Right hindlimb (tissue), 1 donor: ENCODE measurements around the gene PTPRCAP.
A peak's percentile ranks its signal among the peaks of the same experiment; 100 is the strongest.
"Not testable (repeated sequence)": the region's sequence is repeated elsewhere in the genome, so short reads cannot be mapped to it uniquely, and the experiment has no call there.

Experiments used
- DNase-seq: peaks from one replicate; pipeline ENCODE4 v3.0.0-alpha.2; 2018

Gene PTPRCAP

GRCh38 chr11:67440229-67441097 lies 3.0 kb upstream of the PTPRCAP start:
- peak; percentile 30 for DNase-seq

GRCh38 chr11:67439321-67440228 lies 2.1 kb upstream of the PTPRCAP start:
- DNase-seq: peak; percentile 43

- DNase-seq: peak; percentile 24
These were observed 848 bp upstream of the PTPRCAP start for GRCh38 chr11:67438158-67438902.

DNA sequence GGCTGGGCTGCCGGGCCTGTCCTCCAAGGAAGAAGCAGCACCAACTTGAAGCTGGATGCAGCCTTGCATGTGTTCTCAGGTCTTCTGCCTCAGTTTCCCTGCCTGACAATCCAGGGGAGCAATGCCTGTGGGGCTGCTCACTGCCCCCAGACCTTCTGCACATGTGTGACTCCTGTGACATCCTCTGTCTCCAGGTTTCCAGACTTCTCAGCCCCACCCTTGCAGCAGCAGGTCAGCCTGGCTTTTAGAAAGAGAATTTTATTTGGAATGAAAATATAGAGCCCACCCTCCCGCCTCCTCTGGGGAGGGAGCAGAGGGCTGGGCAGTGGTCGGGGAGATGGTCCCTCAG lies 301 bp upstream of the PTPRCAP start:
- DNase-seq: peak; percentile 16

DNA sequence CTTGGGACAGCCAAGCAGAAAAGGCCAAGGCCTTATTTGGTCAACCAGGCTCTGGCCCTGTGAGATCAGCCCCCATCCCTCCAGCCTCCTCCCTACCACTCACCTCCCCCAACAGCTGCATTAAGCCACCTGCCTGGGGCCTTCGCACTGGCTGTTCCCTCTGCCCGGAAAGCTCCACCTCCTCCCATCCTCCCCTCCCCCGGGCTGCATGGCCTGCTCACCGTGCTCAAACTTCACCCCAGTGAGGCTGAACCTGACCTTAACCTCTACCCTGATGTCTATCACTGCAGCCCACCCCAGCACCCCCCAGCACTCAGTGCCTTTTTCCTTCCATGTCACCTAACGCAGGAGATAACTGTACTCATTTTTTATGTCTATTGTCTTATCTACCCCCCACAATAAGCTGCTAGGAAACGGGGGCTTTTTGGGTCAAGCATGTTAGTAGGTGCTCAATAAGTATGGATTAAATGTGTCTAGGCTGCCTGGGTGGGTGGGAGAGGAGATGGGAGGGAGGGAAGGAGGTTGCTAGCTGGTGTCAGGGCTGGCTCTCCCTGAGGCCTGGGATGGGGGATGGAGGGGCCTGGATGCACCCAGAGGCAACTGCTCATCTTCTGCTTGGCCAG lies 912 bp downstream of the PTPRCAP start:
- peak; percentile 42 for DNase-seq

- peak; percentile 21 for DNase-seq
These were observed 1.6 kb downstream of the PTPRCAP start for GRCh38 chr11:67435727-67436458.

DNA sequence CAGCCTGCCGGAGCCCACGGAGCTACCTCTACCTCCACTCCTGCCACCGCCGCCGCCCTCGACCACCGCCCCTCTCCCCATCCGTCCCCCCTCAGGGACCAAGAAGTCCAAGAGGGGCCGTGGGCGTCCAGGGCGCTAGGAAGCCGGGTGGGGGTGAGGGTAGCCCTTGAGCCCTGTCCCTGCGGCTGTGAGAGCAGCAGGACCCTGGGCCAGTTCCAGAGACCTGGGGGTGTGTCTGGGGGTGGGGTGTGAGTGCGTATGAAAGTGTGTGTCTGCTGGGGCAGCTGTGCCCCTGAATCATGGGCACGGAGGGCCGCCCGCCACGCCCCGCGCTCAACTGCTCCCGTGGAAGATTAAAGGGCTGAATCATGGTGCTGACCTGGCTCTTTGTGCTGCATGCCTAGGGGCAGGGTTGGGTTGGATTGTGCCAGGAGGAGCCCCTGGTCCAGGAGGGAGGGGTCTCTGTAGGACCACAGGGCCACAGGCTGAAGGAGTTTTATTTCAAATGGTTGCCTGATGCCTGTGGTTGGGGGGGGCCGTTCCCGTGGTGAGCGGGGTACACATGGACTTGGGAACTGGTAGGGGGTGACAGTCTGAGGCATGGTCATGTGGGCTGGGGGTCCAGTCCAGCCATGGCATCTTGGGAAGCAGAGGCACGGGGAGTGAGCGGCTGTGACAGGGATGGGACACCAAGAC lies 2.3 kb downstream of the PTPRCAP start:
- DNase-seq: no peak

GRCh38 chr11:67434395-67434881 lies 3.0 kb downstream of the PTPRCAP start:
- no peak for DNase-seq

- no peak for DNase-seq
These were observed 3.7 kb downstream of the PTPRCAP start for GRCh38 chr11:67433536-67434394.

- no peak for DNase-seq
These were observed 4.7 kb downstream of the PTPRCAP start for GRCh38 chr11:67432655-67433349.

DNA sequence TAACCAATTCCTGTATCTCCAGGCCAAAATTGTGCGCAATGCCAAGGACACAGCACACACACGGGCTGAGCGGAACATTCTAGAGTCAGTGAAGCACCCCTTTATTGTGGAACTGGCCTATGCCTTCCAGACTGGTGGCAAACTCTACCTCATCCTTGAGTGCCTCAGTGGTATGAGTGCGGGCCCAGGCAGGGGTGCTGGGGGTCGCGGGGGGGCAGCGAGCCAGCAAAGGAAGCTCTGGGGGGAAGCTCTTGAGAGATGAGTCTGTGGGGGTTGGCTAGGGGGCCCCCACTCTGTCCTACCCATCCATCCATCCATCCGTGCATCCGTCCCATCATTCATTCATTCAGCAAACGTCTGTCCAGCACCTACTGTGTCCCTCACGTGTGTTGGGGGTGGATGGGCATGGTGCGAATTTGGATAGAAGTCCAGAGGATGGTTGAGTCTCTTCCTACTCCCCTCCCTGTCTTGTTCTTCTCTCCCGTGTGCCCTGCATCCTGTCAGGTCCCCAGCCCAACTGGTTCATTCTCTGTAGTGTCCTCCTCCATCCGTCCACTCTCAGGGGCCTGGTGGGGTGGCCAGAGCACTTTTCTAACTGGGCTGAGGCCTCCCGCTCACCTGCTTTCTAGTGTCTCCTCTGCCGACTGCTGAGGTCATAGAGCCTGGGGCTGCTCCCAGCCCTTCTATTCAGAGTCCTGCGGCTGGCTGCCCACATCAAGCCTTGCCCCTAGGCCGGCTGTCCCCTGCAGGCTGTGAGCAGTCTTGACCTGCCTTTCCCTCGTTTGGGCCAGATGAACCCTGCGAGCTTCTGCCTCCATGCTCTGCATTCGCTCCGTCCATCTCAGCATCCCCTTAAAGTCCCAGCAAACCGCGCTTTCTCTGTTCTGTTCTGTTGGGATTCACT lies 5.9 kb downstream of the PTPRCAP start:
- no peak for DNase-seq

DNA sequence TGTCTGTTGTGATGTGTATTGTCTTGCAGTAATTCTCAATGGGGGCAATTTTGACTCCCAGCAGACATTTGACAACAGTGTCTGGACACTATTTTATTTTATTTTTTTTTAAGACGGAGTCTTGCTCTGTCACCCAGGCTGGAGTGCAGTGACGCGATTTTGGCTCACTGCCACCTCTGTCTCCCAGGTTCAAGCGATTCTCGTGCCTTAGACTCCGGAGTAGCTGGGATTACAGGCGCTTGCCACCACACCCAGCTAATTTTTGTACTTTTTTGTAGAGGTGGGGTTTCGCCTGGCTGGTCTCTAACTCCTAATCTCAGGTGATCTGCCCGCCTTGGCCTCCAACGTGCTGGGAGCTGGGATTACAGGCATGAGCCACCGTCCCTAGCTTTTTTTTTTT lies 7.8 kb downstream of the PTPRCAP start:
- no peak for DNase-seq

GRCh38 chr11:67429038-67429668 lies 8.3 kb downstream of the PTPRCAP start:
- no peak for DNase-seq

GRCh38 chr11:67428052-67429001 lies 9.2 kb downstream of the PTPRCAP start, which contains the start of gene RPS6KB2:
Gene RPS6KB2 (plus strand): TSS chr11:67428494. CDS start chr11:67428546, 52 bp downstream.
- peak; percentile 99 for DNase-seq

DNA sequence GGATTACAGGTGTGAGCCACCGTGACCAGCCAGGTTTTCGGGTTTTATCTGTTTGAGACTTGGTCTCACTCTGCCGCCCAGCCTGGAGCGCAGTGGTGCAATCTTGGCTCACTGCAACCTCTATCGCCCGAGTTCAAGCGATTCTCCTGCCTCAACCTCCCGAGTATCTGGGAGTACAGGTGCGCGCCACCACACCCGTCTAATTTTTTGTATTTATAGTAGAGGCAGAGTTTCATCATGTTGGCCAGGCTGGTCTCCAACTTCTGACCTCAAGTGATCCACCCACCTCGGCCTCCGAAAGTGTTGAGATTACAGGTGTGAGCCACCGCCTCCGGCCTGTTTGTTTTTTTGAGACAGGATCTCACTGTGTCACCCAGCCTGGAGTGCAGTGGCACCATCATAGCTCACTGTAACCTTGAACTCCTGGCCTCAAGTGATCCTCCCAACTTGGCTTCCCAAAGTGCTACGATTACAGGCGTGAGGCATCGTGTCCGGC lies 10.1 kb downstream of the PTPRCAP start:
- not testable (repeated sequence) for DNase-seq
